OCI-LY3 (cell line): Measurements from ENCODE around the gene CA10.

ENCODE experiments used
- H2AFZ ChIP-seq: fragments of 200-600, 300-600 bp; shearing (Covaris generic); 2 replicates; pipeline ENCODE4 v1.6.0; 2014; ENCODE audit warnings: antibody characterized with exemption, low read depth, low read length
- H3K27ac ChIP-seq: fragments of 200-600, 300-600 bp; sonication (generic); 2 replicates; pipeline ENCODE4 v1.5.1; 2014; ENCODE audit warnings: mild to moderate bottlenecking, low read length, moderate library complexity, mixed read lengths
- H3K27me3 ChIP-seq: fragments of 200-600, 300-600 bp; sonication (generic); 2 replicates; pipeline ENCODE4 v1.6.1; 2014; ENCODE audit warnings: low read depth, low read length, mixed read lengths
- H3K36me3 ChIP-seq: fragments of 200-600, 300-600 bp; sonication (generic); replicated peaks from 2 replicates; pipeline ENCODE3; 2014; ENCODE audit warnings: low read depth, low read length, mixed read lengths
- H3K4me1 ChIP-seq: fragments of 300-600, 200-600 bp; sonication (generic); 2 replicates; pipeline ENCODE4 v1.6.1; 2014; ENCODE audit warnings: low read length, mixed read lengths
- H3K4me2 ChIP-seq: fragments of 200-600, 300-600 bp; sonication (generic); 2 replicates; pipeline ENCODE4 v1.6.1; 2014; ENCODE audit warnings: low read length, mixed read lengths
- H3K4me3 ChIP-seq: fragments of 300-600, 200-600 bp; sonication (generic); 2 replicates; pipeline ENCODE4 v1.5.1; 2014; ENCODE audit warnings: antibody characterized with exemption, mild to moderate bottlenecking, low read length, moderate library complexity
- H3K79me2 ChIP-seq: fragments of 300-600, 200-600 bp; shearing (Covaris generic); 2 replicates; pipeline ENCODE4 v1.6.1; 2014; ENCODE audit warnings: mild to moderate bottlenecking, low read length, mixed read lengths
- H3K9ac ChIP-seq: fragments of 300-600, 200-600 bp; shearing (Covaris generic); 2 replicates; pipeline ENCODE4 v1.6.0; 2014; ENCODE audit warnings: mild to moderate bottlenecking, low read length, moderate library complexity
- H3K9me3 ChIP-seq: fragments of 200-600, 300-600 bp; shearing (Covaris generic); 2 replicates; pipeline ENCODE4 v1.6.1; 2014; ENCODE audit warnings: low read length, mixed read lengths; ENCODE audit not compliant: insufficient read depth
- H4K20me1 ChIP-seq: fragments of 200-600, 300-600 bp; sonication (generic); 2 replicates; pipeline ENCODE4 v1.6.1; 2016; ENCODE audit warnings: low read length, mixed read lengths; ENCODE audit not compliant: insufficient read depth
- CTCF ChIP-seq: fragments of 200-600, 300-600 bp; sonication (generic); IDR thresholded peaks from 2 replicates; pipeline ENCODE4 v1.5.1; 2014; ENCODE audit warnings: antibody characterized with exemption, low read length, low read depth
- EZH2phosphoT487 ChIP-seq: fragments of 200-600 bp; shearing (Covaris generic); IDR thresholded peaks from 2 replicates; pipeline ENCODE4 v1.6.1; 2018; ENCODE audit warnings: antibody characterized with exemption, mixed run types, low read depth

The CA10 gene

DNA sequence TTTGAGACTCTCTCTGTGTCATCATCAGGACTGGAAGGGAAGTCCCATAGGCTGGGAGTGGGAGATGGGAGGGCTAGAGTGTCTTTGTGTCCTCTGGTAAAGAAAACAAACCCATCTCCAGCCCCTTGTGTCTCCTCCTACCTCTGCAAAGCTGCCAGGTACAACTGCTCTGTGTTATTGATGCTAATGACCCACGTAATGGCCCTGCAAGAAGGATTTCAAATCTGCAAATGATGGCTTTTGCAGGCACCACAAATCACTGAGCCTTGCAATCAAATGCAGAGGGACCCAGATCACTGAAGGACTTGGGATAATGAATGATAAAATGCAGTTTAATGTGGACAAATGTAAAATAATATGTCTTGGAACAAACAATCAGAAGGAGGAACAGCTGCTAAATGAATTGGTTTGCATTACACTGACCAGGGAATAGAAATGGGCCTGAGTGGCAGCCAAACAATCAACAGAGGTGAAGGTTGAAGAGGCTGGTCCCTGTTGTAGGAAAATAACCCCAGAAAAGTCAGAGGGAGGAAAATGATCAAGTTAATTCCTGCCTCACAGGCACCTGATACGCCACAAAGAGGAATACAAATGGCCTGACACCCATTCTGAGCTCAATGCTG is 473.1 kb downstream of the CA10 start:
- H3K4me2 ChIP-seq = no peak overlapping the region
- H3K79me2 ChIP-seq = no peaks in the 10 kb centered on the region
- peaks cover 6% of the 10 kb centered on the region for H3K27me3 ChIP-seq
- no peak overlapping the region for H3K9ac ChIP-seq
- no peak overlapping the region for H3K27ac ChIP-seq
- H3K9me3 ChIP-seq = no peaks in the 10 kb centered on the region
- H4K20me1 ChIP-seq = no peaks in the 10 kb centered on the region
- no peaks in the 10 kb centered on the region for H3K36me3 ChIP-seq
- H3K4me1 ChIP-seq = no peaks in the 10 kb centered on the region
- no peak overlapping the region for H3K4me3 ChIP-seq
- TF ChIP-seq CTCF (no peak), EZH2phosphoT487 (no peak)
- no peak overlapping the region for H2AFZ ChIP-seq

DNA sequence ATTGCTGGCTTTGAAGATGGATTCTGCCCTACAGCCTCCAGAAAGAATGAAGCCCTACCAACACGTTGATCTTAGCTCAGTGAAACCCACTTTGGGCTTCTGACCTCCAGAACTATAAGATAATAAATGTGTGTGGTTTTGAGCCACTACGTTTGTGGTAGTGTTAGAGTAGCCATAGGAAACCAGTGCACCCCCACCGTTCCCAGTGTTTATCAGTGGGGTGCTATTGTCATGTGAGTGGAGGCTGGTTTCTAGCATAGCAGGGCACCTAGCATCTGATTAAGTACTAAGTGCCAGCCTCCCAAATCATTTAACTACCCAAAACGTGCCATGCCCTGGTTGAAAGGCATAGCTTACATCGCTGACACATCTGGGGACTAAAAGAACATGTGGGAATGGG is 474.3 kb downstream of the CA10 start:
- TF ChIP-seq CTCF = no peak
- no peak for TF ChIP-seq EZH2phosphoT487
- Histone ChIP-seq H3K4me1 (no peaks in the 10 kb centered on the region), H3K9ac (no peak overlapping the region), H3K9me3 (no peaks in the 10 kb centered on the region), H3K4me3 (no peak overlapping the region), H4K20me1 (no peaks in the 10 kb centered on the region), H3K27me3 (peaks cover 6% of the 10 kb centered on the region), H3K79me2 (no peaks in the 10 kb centered on the region), H3K27ac (no peak overlapping the region), H2AFZ (no peak overlapping the region), H3K36me3 (no peaks in the 10 kb centered on the region), H3K4me2 (no peak overlapping the region)

DNA sequence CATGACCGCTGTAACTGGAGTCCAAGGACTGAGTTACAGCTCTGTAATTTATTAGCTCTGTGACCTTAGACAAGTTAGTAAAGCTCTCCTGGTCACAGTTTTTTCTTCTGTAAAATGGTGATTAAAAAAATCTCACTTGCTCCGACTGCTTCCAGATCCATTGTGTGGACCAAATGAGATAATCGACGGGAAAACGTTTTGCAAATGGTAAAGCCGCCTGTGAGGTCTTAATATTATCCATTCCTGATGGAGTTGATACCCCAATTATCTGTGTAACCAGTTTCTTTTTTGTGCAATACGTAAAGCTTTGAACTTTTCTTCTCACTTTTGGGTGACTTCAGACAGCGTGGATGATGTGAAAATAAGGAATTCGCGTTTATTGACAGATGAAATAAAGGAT is 475.2 kb downstream of the CA10 start:
- no peak overlapping the region for H3K27ac ChIP-seq
- no peaks in the 10 kb centered on the region for H4K20me1 ChIP-seq
- no peak overlapping the region for H2AFZ ChIP-seq
- H3K79me2 ChIP-seq = no peaks in the 10 kb centered on the region
- H3K4me3 ChIP-seq = no peak overlapping the region
- H3K4me1 ChIP-seq = no peaks in the 10 kb centered on the region
- TF ChIP-seq CTCF (no peak), EZH2phosphoT487 (no peak)
- H3K9me3 ChIP-seq = no peaks in the 10 kb centered on the region
- no peaks in the 10 kb centered on the region for H3K36me3 ChIP-seq
- H3K9ac ChIP-seq = no peak overlapping the region
- H3K27me3 ChIP-seq = peaks cover 6% of the 10 kb centered on the region
- H3K4me2 ChIP-seq = no peak overlapping the region

- H3K4me1 ChIP-seq = no peaks in the 10 kb centered on the region
- no peak overlapping the region for H2AFZ ChIP-seq
- no peak for TF ChIP-seq EZH2phosphoT487
- TF ChIP-seq CTCF = no peak
- no peak overlapping the region for H3K4me3 ChIP-seq
- H4K20me1 ChIP-seq = no peaks in the 10 kb centered on the region
- H3K4me2 ChIP-seq = no peak overlapping the region
- H3K27ac ChIP-seq = no peak overlapping the region
- no peaks in the 10 kb centered on the region for H3K36me3 ChIP-seq
- no peaks in the 10 kb centered on the region for H3K79me2 ChIP-seq
- peaks cover 6% of the 10 kb centered on the region for H3K27me3 ChIP-seq
- no peak overlapping the region for H3K9ac ChIP-seq
- H3K9me3 ChIP-seq = no peaks in the 10 kb centered on the region
Measured at GRCh38 chr17:51682115-51682514, 476.4 kb downstream of the CA10 start.
